HepG2 (cell line): Measurements from ENCODE around the gene ADPRH. TPM values are rescaled to one million over a fixed set of nuclear protein-coding genes. Genes with fewer than 3 reads are reported as not detected.

Source experiments
- ATAC-seq: fragments of 200-7000 bp; cut with Tn5 transposase; 3 replicates; pipeline ENCODE4 v1.9.1; 2020; ENCODE audit warnings: mild to moderate bottlenecking, moderate library complexity
- BruUV-seq: library from RNA; stranded (reverse); fragments of 400-500 nt; replicated peaks from 2 replicates; lab custom pipeline; 2021; lab: Mats Ljungman, UMichigan
- CTCF ChIA-PET: fragments of 300-600 bp; formaldehyde crosslinking; extraction: SDS; loops from one replicate; lab custom pipeline; 2021; ENCODE audit warnings: low total read pairs, inconsistent platforms, low intra/inter-chr PET ratio; lab: Yijun Ruan, JAX
- POLR2A ChIA-PET: fragments of 350-600 bp; sonication (Branson Sonifier 250); formaldehyde crosslinking; loops from one replicate; lab custom pipeline; 2020; ENCODE audit warnings: antibody characterized with exemption, inconsistent platforms; lab: Yijun Ruan, JAX
- DNase-seq: peaks from one replicate; pipeline ENCODE4 v3.0.0-alpha.2; 2015; ENCODE audit warnings: low spot score
- FAIRE-seq: peaks from 3 replicates; lab custom pipeline; 2011; peaks lifted over from hg19 to GRCh38; lab: Jason Lieb, UNC
- H2AFZ ChIP-seq: one replicate; pipeline ENCODE4 v1.6.1; 2011; ENCODE audit warnings: low read length, inconsistent platforms
- H3K27ac ChIP-seq: fragments of 300-600 bp; 3 replicates; pipeline ENCODE4 v1.8.0; 2011; ENCODE audit warnings: mixed run types, mild to moderate bottlenecking, mixed read lengths, low read length, inconsistent platforms; ENCODE audit not compliant: insufficient read depth; ENCODE audit errors: extremely low read length
- H3K27me3 ChIP-seq, 2 experiments: fragments of 200-600 bp in 1 of 2; 2 replicates in 1 of 2; 3 replicates in 1 of 2; pipeline versions ENCODE4 v1.6.0 to v1.8.0; 2011; ENCODE audit warnings: low read length in 2 of 2, mild to moderate bottlenecking in 2 of 2, moderate library complexity in 2 of 2, inconsistent platforms in 1 of 2; ENCODE audit not compliant: insufficient read depth in 2 of 2, control insufficient read depth in 1 of 2
- H3K36me3 ChIP-seq, 2 experiments: fragments of 200-600 bp in 1 of 2; replicated peaks in 1 of 2; 2 replicates in 1 of 2; 3 replicates in 1 of 2; pipeline versions ENCODE4 v1.5.1 to v1.8.0; 2011; ENCODE audit warnings: low read length in 2 of 2, inconsistent platforms in 1 of 2; ENCODE audit not compliant: insufficient read depth in 2 of 2, control insufficient read depth in 1 of 2
- H3K4me1 ChIP-seq: 2 replicates; pipeline ENCODE4 v1.5.1; 2012; ENCODE audit warnings: low read length, inconsistent platforms; ENCODE audit not compliant: insufficient read depth
- H3K4me2 ChIP-seq: 2 replicates; pipeline ENCODE4 v1.6.0; 2011; ENCODE audit warnings: low read depth, low read length, inconsistent platforms
- H3K4me3 ChIP-seq, 3 experiments: fragments of 200-600 bp in 1 of 3; sonication (generic), shearing (Covaris generic) in 1 of 3; replicated peaks in 1 of 3; 2 replicates each; pipeline ENCODE4 v1.5.1; 2011 to 2016; ENCODE audit warnings: low read length in 3 of 3, inconsistent platforms in 2 of 3, low read depth in 2 of 3, mild to moderate bottlenecking in 2 of 3, control low read depth in 1 of 3, mixed read lengths in 1 of 3; ENCODE audit not compliant: insufficient read depth in 1 of 3
- H3K79me2 ChIP-seq: one replicate; pipeline ENCODE4 v1.6.1; 2011; ENCODE audit warnings: low read length, inconsistent platforms; ENCODE audit not compliant: insufficient read depth
- H3K9ac ChIP-seq: 2 replicates; pipeline ENCODE4 v1.6.0; 2011; ENCODE audit warnings: mild to moderate bottlenecking, low read depth, low read length, inconsistent platforms; ENCODE audit not compliant: insufficient read depth
- H3K9me3 ChIP-seq: 2 replicates; pipeline ENCODE4 v1.5.1; 2012; ENCODE audit warnings: mild to moderate bottlenecking, low read length
- H4K20me1 ChIP-seq: 2 replicates; pipeline ENCODE4 v1.6.0; 2011; ENCODE audit warnings: inconsistent platforms, mild to moderate bottlenecking, low read length, moderate library complexity; ENCODE audit not compliant: insufficient read depth
- BORCS8-MEF2B ChIP-seq: sonication (generic); formaldehyde crosslinking; IDR thresholded peaks from 2 replicates; pipeline ENCODE4 v1.8.0; 2022; ENCODE audit warnings: mild to moderate bottlenecking, missing genetic modification reagents
- CCAR2 ChIP-seq: fragments of 200-400 bp; formaldehyde crosslinking; optimal IDR thresholded peaks from 2 replicates; pipeline ENCODE3; 2018; ENCODE audit warnings: low read depth, mild to moderate bottlenecking, low read length, moderate library complexity
- CEBPZ ChIP-seq: IDR thresholded peaks from 2 replicates; pipeline ENCODE4 v1.6.1; 2012; ENCODE audit warnings: low read length, improper control_type of control experiment
- KLF11 ChIP-seq: IDR thresholded peaks from 2 replicates; pipeline ENCODE4 v1.6.1; 2016; ENCODE audit warnings: missing compliant biosample characterization
- NFE2 ChIP-seq: sonication (generic); formaldehyde crosslinking; IDR thresholded peaks from 2 replicates; pipeline ENCODE4 v1.4.0; 2020; ENCODE audit warnings: missing genetic modification reagents
- ZNF674 ChIP-seq: sonication (generic); formaldehyde crosslinking; IDR thresholded peaks from 2 replicates; pipeline ENCODE4 v1.5.0; 2020; ENCODE audit warnings: low read depth, mild to moderate bottlenecking, missing genetic modification reagents
- ZNF850 ChIP-seq: sonication (generic); formaldehyde crosslinking; conservative IDR thresholded peaks from 2 replicates; pipeline ENCODE4 v1.9.0; 2021; ENCODE audit warnings: mild to moderate bottlenecking, missing genetic modification reagents
- WGBS: methylation state at CpG from one replicate; pipeline ENCODE4 v1.1.6; 2017; ENCODE audit warnings: low lambda C conversion rate; 5-methylcytosine and 5-hydroxymethylcytosine counted together
- in situ Hi-C: cut with HindIII; loops from 2 replicates; pipeline ENCODE4 v1.10.0; 2017; ENCODE audit warnings: low pct_unique_long_range_greater_than_20kb; ENCODE audit not compliant: extremely low pct_ligation_motif_present
- intact Hi-C: fragments of 100-400 bp; cut with micrococcal nuclease; formaldehyde crosslinking; loops from one replicate; pipeline ENCODE4 v1.10.0; 2022; ENCODE audit not compliant: unreplicated experiment
- polyA plus RNA-seq, 8 experiments: library from polyadenylated mRNA; depleted of rRNA in 3 of 8; stranded (reverse) in 7 of 8; unstranded in 1 of 8; fragments of >200 nt; fragmentation: Illumina TruSeq in 4 of 8; extraction: Trizol in 4 of 8; gene quantifications; 2 replicates each; pipeline versions ENCODE4 v1.2.1 to v1.2.3, GENCODE V29; 2011 to 2016; ENCODE audit warnings: low read depth in 4 of 8, missing spikeins in 1 of 8, mixed read lengths in 1 of 8; ENCODE audit not compliant: insufficient read depth in 1 of 8
- total RNA-seq, 5 experiments: library from RNA; depleted of rRNA; stranded (reverse); fragments of >200 nt; fragmentation: Illumina TruSeq; extraction: Trizol; gene quantifications; 2 replicates each; pipeline ENCODE4 v1.2.3, GENCODE V29; 2016; ENCODE audit warnings: low read depth in 1 of 5

ADPRH gene
- total and polyA plus RNA-seq, 2 of the 13 experiments (the other 11 are each of a cell fraction or from before 2014, with no cell fraction given): 0.01 to 0.15 TPM

GRCh38 chr3:119609301-119609700, 30.0 kb downstream of the ADPRH start:
- no peak overlapping the region for H3K4me3 ChIP-seq
- H3K36me3 ChIP-seq: no peaks in the 10 kb centered on the region
- no peaks in the 10 kb centered on the region for H3K79me2 ChIP-seq
- H3K4me2 ChIP-seq: no peak overlapping the region
- 3% methylated on average over 4 of the region's 6 CpGs for WGBS
- H3K27me3 ChIP-seq: 0 out of 5 replicates have a peak, but pooled peaks cover 0 to 3% of the 10 kb centered on the region in 2 experiments
- H3K27ac ChIP-seq: no peak overlapping the region
- in situ Hi-C loops (no loop called here), intact Hi-C loops (no loop called here)
- H4K20me1 ChIP-seq: no peaks in the 10 kb centered on the region
- ChIA-PET CTCF (no interaction called here), POLR2A (no interaction called here)
- no peak for DNase-seq
- H3K4me1 ChIP-seq: no peaks in the 10 kb centered on the region
- no peak overlapping the region for H2AFZ ChIP-seq
- no peaks in the 10 kb centered on the region for H3K9me3 ChIP-seq
- BruUV-seq: no TSS peak
- TF ChIP-seq BORCS8-MEF2B (CRISPR knock-in tag): no peak
- no peak for TF ChIP-seq CCAR2
- TF ChIP-seq ZNF674 (CRISPR knock-in tag): no peak
- no peak for TF ChIP-seq CEBPZ
- TF ChIP-seq ZNF850 (CRISPR knock-in tag): no peak
- TF ChIP-seq NFE2 (CRISPR knock-in tag): no peak
- TF ChIP-seq KLF11 (CRISPR knock-in tag): no peak
- H3K9ac ChIP-seq: no peak overlapping the region
- FAIRE-seq: no peak
- no peak for ATAC-seq
